Middle frontal gyrus (tissue), 1 donor: ENCODE results near the gene IL3.

ENCODE experiments used
- DNase-seq: peaks from one replicate; pipeline ENCODE4 v3.0.0-alpha.2; 2015; ENCODE audit warnings: low spot score; ENCODE audit errors: extremely low spot score

IL3 gene

DNA sequence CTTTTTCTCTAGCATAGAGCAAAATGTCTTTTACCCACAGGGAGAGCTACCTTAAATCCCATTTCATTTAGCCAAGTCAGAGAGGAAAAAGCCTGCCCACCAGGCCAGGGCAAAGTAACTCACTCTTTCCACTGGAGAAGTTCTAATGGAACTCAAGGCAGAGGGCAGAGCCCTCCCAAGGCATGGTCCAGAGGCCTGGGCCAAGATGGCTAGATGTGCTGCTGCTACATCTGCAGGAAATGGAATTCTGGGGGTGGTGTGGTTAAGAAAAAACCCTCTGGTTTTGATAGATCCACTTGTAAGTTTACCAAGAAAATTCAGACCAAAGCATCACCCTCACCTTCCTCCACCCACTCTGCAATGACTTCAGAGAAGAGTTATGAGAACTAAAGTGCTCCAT, 50.5 kb downstream of the IL3 start:
- DNase-seq: no peak

DNA sequence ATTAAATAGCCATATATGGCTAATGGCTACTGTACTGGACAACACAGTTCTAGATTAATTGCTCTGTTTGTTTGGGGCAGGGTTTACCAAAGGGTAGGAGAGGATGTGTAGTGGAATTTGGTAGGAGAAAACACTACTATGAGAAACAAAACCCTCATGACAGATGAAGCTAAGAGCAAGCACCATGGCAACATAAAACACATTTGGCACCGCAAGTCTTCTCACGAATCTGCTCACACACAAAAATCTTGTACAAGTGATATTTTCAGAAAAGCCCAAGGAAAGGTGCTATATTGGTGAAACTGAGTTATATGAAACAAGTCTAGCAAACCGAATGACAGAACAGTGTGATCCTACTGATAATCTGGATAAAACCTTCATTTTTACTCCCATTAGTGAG, 51.7 kb downstream of the IL3 start:
- DNase-seq: no peak
